ENCODE data around the gene ELAVL1.

ELAVL1 gene

DNA sequence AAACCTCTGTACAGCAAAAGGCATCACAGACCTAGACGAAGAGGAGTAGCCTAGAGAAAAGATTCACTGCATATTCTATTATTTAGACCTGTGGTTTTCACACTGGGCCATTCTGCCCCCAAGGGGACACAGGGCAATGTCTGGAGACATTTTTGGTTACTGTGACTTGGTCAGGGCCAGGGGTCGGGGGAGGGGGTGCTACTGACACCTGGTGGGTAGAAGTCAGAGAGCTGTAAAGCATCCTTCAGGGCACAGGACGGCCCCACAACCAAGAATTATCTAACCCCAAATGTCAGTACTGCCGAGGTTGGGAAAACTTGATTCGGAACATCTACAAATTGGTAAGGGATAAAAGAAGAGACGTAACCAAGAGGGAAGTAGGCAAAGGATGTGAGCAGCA, 11.3 kb downstream of the ELAVL1 start:
- Histone ChIP-seq H3K36me3 (ENCODE audit: insufficient read depth, low read depth, low read length) (peaks cover 49% of the 10 kb centered on the region), H3K9ac (ENCODE audit: low read depth, low read length) (0 out of 2 replicates have a peak overlapping the region, but pooled peaks have one; percentile 20), H3K27ac (ENCODE audit: low read length) (no peak overlapping the region), H3K9me3 (ENCODE audit: insufficient read depth, low read depth, low read length) (no peaks in the 10 kb centered on the region), H3K4me1 (ENCODE audit: insufficient read depth, low read length) (peaks cover 14% of the 10 kb centered on the region), H3K27me3 (ENCODE audit: insufficient read depth, low read length) (no peaks in the 10 kb centered on the region), H3K4me3 (ENCODE audit: low read length) (no peak overlapping the region)

DNA sequence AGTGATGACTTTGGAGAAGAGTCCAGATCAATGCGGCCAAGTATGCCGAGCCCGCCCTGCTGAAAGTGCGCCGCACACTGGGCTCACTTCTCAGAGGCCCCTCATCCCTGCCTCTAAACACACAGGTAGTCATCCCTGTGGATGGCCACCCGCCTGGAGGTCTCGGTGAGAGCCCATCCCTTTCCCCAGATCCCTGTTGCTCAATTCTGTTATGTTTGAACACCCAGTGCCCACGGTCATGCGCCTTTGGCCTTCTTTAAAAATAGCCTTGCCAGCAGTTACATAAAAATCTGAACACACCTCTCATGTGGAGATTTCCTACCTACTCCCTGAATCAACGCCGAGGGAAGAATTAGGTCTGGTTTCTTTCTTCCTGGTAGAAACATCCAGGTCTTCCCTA, 11.9 kb downstream of the ELAVL1 start:
- peaks cover 55% of the 10 kb centered on the region for H3K36me3 ChIP-seq (ENCODE audit: insufficient read depth, low read depth, low read length)
- H3K27me3 ChIP-seq (ENCODE audit: insufficient read depth, low read length) = no peaks in the 10 kb centered on the region
- no peak overlapping the region for H3K27ac ChIP-seq (ENCODE audit: low read length)
- no peak overlapping the region for H3K4me3 ChIP-seq (ENCODE audit: low read length)
- H3K9ac ChIP-seq (ENCODE audit: low read depth, low read length) = 0 out of 2 replicates have a peak overlapping the region, but pooled peaks have one; percentile 20
- peaks cover 14% of the 10 kb centered on the region for H3K4me1 ChIP-seq (ENCODE audit: insufficient read depth, low read length)
- no peaks in the 10 kb centered on the region for H3K9me3 ChIP-seq (ENCODE audit: insufficient read depth, low read depth, low read length)

DNA sequence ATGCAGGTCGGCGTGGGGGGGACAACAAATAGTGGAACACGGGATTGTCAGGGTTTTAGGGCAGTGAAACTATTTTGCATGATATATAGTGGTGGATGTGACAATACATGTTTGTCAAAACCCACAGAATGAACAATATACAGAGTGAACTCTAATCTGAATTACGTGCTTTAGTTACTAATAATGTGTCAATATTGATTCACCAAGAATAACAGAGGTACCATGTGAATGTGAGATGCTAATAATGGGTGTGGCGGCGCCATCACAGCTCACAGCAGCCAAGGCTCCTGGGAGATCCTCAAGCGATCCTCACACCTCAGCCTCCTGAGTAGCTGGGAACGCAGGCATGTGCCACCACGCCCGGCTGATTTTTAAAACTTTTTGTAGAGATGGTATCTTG, 12.9 kb downstream of the ELAVL1 start:
- Histone ChIP-seq H3K4me3 (ENCODE audit: low read length) (no peak overlapping the region), H3K27me3 (ENCODE audit: insufficient read depth, low read length) (no peaks in the 10 kb centered on the region), H3K4me1 (ENCODE audit: insufficient read depth, low read length) (peaks cover 14% of the 10 kb centered on the region), H3K27ac (ENCODE audit: low read length) (no peak overlapping the region), H3K9ac (ENCODE audit: low read depth, low read length) (no peak overlapping the region), H3K9me3 (ENCODE audit: insufficient read depth, low read depth, low read length) (no peaks in the 10 kb centered on the region), H3K36me3 (ENCODE audit: insufficient read depth, low read depth, low read length) (peaks cover 64% of the 10 kb centered on the region)

DNA sequence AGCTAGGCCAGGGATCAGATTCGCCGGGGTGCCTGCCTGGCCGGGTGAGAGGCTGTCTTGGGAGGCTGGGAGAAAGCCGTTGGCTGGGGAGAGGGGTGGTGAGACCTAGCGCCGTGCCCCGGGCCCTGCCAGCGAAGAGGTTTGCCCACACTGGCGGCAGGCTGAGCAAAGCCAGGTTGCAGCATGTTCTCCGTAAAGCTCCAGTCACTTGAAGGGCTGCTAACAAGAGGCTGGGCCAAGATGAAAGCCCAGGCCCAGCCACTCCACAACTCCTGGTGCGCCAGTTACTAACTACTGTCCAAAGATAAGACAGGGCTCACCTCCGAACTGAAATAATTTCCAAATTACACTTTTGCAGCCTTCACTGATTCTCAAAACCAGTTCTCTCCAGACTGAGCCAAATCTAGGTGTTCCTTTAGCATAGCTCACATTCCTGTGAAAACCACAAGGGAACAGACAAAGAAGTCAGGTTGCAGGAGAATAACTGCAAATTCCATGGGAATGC, 16.3 kb downstream of the ELAVL1 start:
- Histone ChIP-seq H3K27me3 (ENCODE audit: insufficient read depth, low read length) (no peaks in the 10 kb centered on the region), H3K27ac (ENCODE audit: low read length) (no peak overlapping the region), H3K9ac (ENCODE audit: low read depth, low read length) (no peak overlapping the region), H3K36me3 (ENCODE audit: insufficient read depth, low read depth, low read length) (peaks cover 90% of the 10 kb centered on the region), H3K9me3 (ENCODE audit: insufficient read depth, low read depth, low read length) (no peaks in the 10 kb centered on the region), H3K4me1 (ENCODE audit: insufficient read depth, low read length) (peaks cover under 1% of the 10 kb centered on the region), H3K4me3 (ENCODE audit: low read length) (no peak overlapping the region)

DNA sequence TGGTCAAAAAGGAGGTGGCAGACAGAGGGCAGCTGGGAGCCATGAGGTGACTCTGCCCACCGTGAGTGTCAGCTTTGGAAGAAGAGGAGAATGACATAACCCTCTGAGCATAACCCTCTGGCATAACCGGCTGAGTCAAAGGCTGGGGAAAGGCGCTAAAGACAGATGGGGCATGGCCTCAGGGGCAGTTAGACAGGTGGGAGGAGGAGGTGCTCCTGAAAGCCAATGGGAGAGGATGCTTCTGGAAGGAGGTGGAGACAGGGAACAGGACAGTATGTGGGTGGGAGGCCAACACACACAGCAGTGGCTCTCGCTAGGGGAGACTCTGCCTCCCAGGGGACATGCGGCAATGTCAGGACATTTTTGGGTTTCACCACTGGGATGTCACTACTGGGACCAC, 17.1 kb downstream of the ELAVL1 start:
- Histone ChIP-seq H3K36me3 (ENCODE audit: insufficient read depth, low read depth, low read length) (peaks cover 94% of the 10 kb centered on the region), H3K27me3 (ENCODE audit: insufficient read depth, low read length) (no peaks in the 10 kb centered on the region), H3K27ac (ENCODE audit: low read length) (no peak overlapping the region), H3K4me3 (ENCODE audit: low read length) (no peak overlapping the region), H3K9me3 (ENCODE audit: insufficient read depth, low read depth, low read length) (no peaks in the 10 kb centered on the region), H3K9ac (ENCODE audit: low read depth, low read length) (no peak overlapping the region), H3K4me1 (ENCODE audit: insufficient read depth, low read length) (no peaks in the 10 kb centered on the region; the same call in 1 of the 2 replicates)

DNA sequence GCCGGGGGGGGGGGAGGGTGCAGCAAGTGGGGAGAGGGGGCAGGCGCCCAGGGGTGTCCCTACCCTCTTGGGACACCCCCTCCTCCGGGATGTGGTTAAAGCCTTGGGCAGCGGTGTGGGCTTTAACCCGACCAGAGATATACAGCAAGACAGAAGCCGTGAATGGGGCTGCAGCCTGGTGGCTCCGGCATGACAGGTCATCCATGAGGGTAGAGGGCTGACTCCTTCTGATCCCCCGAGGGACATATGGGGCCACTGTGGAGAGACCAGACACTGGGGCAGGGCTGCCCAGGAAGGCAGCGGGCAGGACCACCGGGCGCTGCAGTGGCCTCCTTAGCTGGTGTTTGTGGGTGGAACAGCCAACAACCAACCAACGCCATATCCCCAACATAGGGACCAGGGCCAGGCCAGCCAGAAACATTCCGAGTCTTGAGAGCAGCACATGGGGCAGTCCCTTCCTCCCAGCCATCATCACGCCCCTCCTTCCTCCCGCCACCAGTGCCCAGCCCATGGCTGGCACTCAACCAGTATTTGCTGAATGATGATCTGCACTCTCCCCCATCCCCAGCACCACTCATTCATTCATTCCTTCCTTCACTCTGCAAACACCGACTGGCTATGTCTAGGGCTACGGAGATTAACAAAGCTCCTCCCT, 18.2 kb downstream of the ELAVL1 start:
- no peak overlapping the region for H3K9ac ChIP-seq (ENCODE audit: low read depth, low read length)
- H3K4me1 ChIP-seq (ENCODE audit: insufficient read depth, low read length) = no peaks in the 10 kb centered on the region; the same call in 1 of the 2 replicates
- peaks cover 95% of the 10 kb centered on the region for H3K36me3 ChIP-seq (ENCODE audit: insufficient read depth, low read depth, low read length)
- no peaks in the 10 kb centered on the region for H3K9me3 ChIP-seq (ENCODE audit: insufficient read depth, low read depth, low read length)
- H3K27me3 ChIP-seq (ENCODE audit: insufficient read depth, low read length) = no peaks in the 10 kb centered on the region
- no peak overlapping the region for H3K27ac ChIP-seq (ENCODE audit: low read length)
- H3K4me3 ChIP-seq (ENCODE audit: low read length) = no peak overlapping the region

DNA sequence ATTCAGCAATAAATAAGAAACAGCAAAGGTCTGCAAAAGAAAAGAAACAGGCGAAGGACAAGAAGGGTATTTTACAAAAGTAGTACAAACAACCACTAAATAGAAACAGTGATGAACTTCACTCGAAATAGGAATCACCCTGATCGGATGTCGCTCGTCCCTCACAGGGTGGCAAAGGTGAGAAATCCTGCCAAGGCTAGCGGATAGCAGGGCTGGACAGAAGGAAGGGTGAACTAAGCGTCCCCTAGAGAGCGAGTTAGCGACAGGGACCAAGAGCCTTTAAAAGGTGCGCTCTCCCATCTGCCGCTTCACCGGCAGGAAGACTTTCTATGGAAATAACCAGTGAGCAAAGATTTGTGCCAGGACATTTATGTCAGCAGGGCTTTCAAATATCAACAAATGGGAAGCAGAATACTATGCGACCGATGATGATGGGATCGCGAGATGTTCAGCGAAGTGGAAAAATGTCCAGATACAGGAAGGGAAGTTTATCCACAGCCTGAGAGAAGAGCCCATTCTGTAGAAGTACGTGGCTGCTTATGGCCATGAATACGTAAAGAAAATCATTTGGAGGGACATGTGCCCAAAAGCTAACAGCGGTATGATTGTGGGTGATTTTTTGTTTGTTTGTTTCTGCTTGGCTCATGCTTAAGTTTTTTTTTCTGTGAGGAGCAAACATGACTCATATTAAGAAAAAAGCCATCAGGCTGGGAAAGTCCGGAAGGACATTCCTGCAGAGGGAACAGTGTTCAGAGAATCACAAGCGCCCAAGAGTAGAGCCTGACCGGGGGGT, 18.9 kb downstream of the ELAVL1 start:
- Histone ChIP-seq H3K9me3 (ENCODE audit: insufficient read depth, low read depth, low read length) (no peaks in the 10 kb centered on the region), H3K36me3 (ENCODE audit: insufficient read depth, low read depth, low read length) (peaks cover 97% of the 10 kb centered on the region), H3K4me3 (ENCODE audit: low read length) (no peak overlapping the region), H3K27ac (ENCODE audit: low read length) (no peak overlapping the region), H3K27me3 (ENCODE audit: insufficient read depth, low read length) (no peaks in the 10 kb centered on the region), H3K4me1 (ENCODE audit: insufficient read depth, low read length) (no peaks in the 10 kb centered on the region; the same call in 1 of the 2 replicates), H3K9ac (ENCODE audit: low read depth, low read length) (no peak overlapping the region; the same call in 1 of the 2 replicates)

DNA sequence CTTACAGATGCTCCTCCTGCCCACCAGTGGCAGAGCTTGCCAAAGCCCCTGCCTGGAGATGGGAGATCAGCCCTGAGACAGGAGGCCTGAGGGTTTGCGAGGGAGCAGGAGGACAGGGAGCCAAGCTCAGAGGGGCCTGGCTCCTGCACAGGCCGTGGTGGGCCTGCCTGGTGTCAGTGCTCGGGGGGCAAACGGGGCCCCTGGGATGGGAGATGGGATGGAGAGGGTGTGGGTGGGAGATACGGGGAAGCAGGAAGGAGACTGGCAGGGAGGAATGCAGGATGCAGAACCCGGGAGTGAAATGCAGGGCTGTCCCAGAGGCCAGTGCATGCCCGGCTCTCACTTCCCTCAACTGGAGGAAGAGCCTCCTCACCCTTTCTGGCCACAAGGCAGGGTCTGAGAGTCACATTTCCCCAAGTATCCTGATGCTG, 19.9 kb downstream of the ELAVL1 start:
- Histone ChIP-seq H3K4me1 (ENCODE audit: insufficient read depth, low read length) (no peaks in the 10 kb centered on the region; the same call in 1 of the 2 replicates), H3K27ac (ENCODE audit: low read length) (no peak overlapping the region), H3K27me3 (ENCODE audit: insufficient read depth, low read length) (no peaks in the 10 kb centered on the region), H3K36me3 (ENCODE audit: insufficient read depth, low read depth, low read length) (peaks cover 97% of the 10 kb centered on the region), H3K9ac (ENCODE audit: low read depth, low read length) (no peak overlapping the region), H3K9me3 (ENCODE audit: insufficient read depth, low read depth, low read length) (no peaks in the 10 kb centered on the region), H3K4me3 (ENCODE audit: low read length) (no peak overlapping the region)

DNA sequence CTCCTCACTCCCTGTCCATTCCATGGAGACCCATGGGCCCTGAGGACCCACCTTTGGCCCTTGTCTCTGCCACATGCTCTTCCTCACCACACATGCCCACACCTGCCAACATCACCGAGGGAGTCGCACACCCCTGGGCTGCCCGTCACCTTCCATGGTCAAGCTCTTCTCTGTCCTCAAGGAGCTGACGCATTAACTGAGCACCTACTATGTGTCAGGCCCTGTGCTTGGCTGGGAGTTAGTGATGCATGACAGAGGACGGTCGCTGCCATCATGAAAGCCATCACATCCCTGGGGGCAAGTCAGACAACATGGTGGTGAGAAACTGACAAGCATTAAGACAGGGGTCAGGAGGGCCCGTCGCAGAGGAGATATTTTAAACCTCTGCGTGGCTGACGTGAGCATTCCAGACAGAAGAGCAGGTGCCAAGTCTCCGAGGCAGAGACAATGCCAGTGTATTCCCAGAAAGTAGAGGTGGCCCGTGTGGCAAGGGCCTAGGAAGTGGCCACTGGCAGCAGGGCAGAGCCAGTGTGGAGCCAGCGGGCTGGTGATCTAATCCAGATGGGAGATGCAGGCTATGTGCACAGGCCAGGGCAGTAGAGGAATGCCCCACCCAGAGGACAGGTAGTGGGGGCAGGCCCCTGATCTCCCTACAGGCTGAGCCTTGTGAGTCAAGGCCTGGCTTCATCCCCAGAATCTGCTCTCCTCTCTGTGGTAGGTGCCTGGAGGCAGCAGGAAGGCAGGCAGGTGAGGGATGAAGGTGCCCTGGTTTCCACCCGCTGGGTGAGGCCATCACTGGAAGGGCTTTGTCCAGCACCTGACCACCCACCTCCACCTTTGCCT, 21.2 kb downstream of the ELAVL1 start:
- Histone ChIP-seq H3K9me3 (ENCODE audit: insufficient read depth, low read depth, low read length) (no peaks in the 10 kb centered on the region), H3K27me3 (ENCODE audit: insufficient read depth, low read length) (no peaks in the 10 kb centered on the region), H3K36me3 (ENCODE audit: insufficient read depth, low read depth, low read length) (peaks cover 97% of the 10 kb centered on the region), H3K4me3 (ENCODE audit: low read length) (no peak overlapping the region), H3K27ac (ENCODE audit: low read length) (no peak overlapping the region), H3K9ac (ENCODE audit: low read depth, low read length) (no peak overlapping the region), H3K4me1 (ENCODE audit: insufficient read depth, low read length) (no peaks in the 10 kb centered on the region)

DNA sequence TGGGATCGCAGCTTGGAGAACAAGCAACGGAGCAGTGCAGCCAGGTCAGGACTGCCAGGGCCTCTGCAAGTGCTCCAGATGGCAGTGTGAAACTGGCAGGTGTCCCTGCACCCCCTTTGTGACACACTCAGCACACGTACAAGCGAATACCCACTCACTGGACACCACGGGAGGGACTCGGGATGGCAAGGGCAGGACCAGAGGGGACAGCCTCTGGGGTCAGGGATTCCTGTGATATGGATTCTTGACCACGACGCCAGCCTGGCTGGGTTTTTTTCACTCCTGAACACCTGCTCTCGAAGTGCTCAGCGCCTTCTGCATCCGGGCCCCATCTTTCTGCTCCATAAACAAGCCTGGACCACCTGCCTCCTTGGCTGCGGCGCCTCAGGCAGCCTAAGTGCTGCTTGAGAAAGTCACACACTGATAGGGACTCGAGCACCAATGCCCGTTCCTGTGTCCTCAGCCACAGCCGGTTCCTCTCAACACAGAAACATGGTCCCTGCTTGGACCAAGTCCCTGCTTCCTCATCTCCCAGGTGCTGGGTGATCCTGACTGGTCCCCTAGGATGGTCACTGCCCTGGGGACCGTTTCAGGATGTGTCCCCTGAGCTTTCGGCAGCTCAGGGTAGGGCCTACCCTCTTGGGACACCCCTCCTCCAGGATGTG, 22.0 kb downstream of the ELAVL1 start:
- no peak overlapping the region for H3K27ac ChIP-seq (ENCODE audit: low read length)
- H3K9me3 ChIP-seq (ENCODE audit: insufficient read depth, low read depth, low read length) = no peaks in the 10 kb centered on the region
- H3K4me3 ChIP-seq (ENCODE audit: low read length) = no peak overlapping the region
- H3K27me3 ChIP-seq (ENCODE audit: insufficient read depth, low read length) = no peaks in the 10 kb centered on the region
- no peaks in the 10 kb centered on the region for H3K4me1 ChIP-seq (ENCODE audit: insufficient read depth, low read length)
- H3K9ac ChIP-seq (ENCODE audit: low read depth, low read length) = no peak overlapping the region
- peaks cover 97% of the 10 kb centered on the region for H3K36me3 ChIP-seq (ENCODE audit: insufficient read depth, low read depth, low read length)

DNA sequence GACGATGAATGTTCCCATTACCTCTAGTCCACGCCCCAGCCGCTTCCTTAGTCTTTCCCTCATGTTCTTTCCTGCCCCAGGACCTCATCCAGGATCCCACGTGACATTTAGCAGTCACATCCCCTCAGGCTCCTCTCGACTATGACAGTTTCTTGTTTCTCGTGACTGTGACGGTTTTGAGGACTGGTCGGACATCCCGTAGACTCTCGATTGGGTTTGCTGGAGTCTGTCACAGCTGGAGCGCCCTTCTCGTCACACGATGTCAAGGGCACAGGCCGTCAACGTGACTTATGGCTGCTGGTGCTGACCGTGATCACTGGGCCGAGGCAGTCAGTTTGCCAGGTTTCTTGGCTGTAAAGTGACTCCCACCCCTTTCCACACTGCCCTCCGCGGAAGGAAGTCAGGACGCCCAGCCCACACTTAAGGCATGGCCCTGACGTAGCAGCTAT, 22.8 kb downstream of the ELAVL1 start:
- H3K4me1 ChIP-seq (ENCODE audit: insufficient read depth, low read length) = no peaks in the 10 kb centered on the region
- no peak overlapping the region for H3K4me3 ChIP-seq (ENCODE audit: low read length)
- H3K27me3 ChIP-seq (ENCODE audit: insufficient read depth, low read length) = no peaks in the 10 kb centered on the region
- H3K27ac ChIP-seq (ENCODE audit: low read length) = no peak overlapping the region
- H3K36me3 ChIP-seq (ENCODE audit: insufficient read depth, low read depth, low read length) = peaks cover 97% of the 10 kb centered on the region
- H3K9me3 ChIP-seq (ENCODE audit: insufficient read depth, low read depth, low read length) = no peaks in the 10 kb centered on the region
- no peak overlapping the region for H3K9ac ChIP-seq (ENCODE audit: low read depth, low read length)

Data from iPS-20b (cell line).